ENCODE data around the gene GRIA1.
A peak's percentile ranks its signal among the peaks of the same experiment; 100 is the strongest.

GRCh38 chr5:153496835-153497234 is 6.4 kb downstream of the GRIA1 start:
- TF ChIP-seq EZH2 (IDR thresholded peaks at IDR 0.05; ENCODE audit: borderline replicate concordance, control insufficient read depth, low read depth, low read length) (no peak), MAX (IDR thresholded peaks at IDR 0.05; ENCODE audit: low read depth, low read length) (no peak), RCOR1 (conservative IDR thresholded peaks at IDR 0.05; ENCODE audit: low read depth, low read length) (no peak), LARP7 (IDR thresholded peaks at IDR 0.05) (no peak), ZNF274 (IDR thresholded peaks at IDR 0.05; ENCODE audit: insufficient read depth, insufficient read length) (no peak), EP300 (IDR thresholded peaks at IDR 0.05; ENCODE audit: borderline replicate concordance in 1 of 2, control insufficient read depth in 1 of 2, low read depth in 2 of 2, low read length in 2 of 2) (no peak), CTCF (IDR thresholded peaks at IDR 0.05 in 2 of 3, conservative IDR thresholded peaks at IDR 0.05 in 1 of 3; ENCODE audit: control insufficient read depth in 2 of 3, extremely low read depth in 1 of 3, insufficient read depth in 1 of 3, low read depth in 3 of 3, low read length in 3 of 3) (peak; percentile 52 to 68 (median 55)), MYC (IDR thresholded peaks at IDR 0.05; ENCODE audit: insufficient read depth, insufficient read length, insufficient replicate concordance, low read length, severe bottlenecking) (no peak), CREM (IDR thresholded peaks at IDR 0.05; ENCODE audit: low read depth) (no peak)

Measured in GM12878 (cell line).